NCI-H1105 treated with DMSO at 0.1 percent for 48 hours (cell line): Measurements from ENCODE around the gene TLR2.

Experiments
- DNase-seq: peaks from one replicate; lab custom pipeline; 2025; lab: John Stamatoyannopoulos, UW

TLR2 gene

GRCh38 chr4:153684182-153684970, at the start of gene TLR2:
Gene TLR2 (plus strand): TSS chr4:153684280. CDS start chr4:153702908, 18,628 bp downstream.
- no peak for DNase-seq

GRCh38 chr4:153634738-153635353, 49.2 kb upstream of the TLR2 start:
- DNase-seq, result peak; percentile 3

GRCh38 chr4:153635846-153636245, 48.2 kb upstream of the TLR2 start:
- no peak for DNase-seq

DNA sequence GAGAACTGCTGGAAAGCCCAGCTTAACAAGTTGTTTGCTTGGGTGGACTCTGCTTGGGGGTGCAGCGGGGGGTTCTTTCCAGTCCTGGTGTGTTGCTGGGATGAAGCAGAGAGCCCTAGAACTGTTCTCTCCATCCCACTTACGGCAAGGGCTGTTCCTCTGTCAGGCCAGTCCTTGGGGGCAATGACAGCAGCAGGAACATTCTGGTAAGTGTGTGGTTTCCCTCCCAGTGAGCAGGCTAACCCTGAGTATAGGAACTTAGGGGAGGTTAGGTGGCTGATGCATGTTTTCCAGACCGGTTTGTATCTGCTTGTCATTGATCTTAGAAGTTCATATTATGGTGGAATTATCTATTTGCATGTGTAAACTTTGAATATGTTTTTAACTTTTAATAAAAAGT, 46.9 kb upstream of the TLR2 start:
- DNase-seq, result no peak

- no peak for DNase-seq
Measured at GRCh38 chr4:153638011-153638410, 46.1 kb upstream of the TLR2 start.

GRCh38 chr4:153638999-153639398, 45.1 kb upstream of the TLR2 start:
- DNase-seq, result no peak

GRCh38 chr4:153639833-153640802, 44.0 kb upstream of the TLR2 start:
- DNase-seq, result no peak

GRCh38 chr4:153641532-153641931, 42.5 kb upstream of the TLR2 start:
- DNase-seq, result no peak

- DNase-seq, result peak; percentile 56
Measured at GRCh38 chr4:153643406-153644383, 40.4 kb upstream of the TLR2 start.

- DNase-seq, result no peak
Measured at GRCh38 chr4:153645183-153645582, 38.9 kb upstream of the TLR2 start.

- DNase-seq, result no peak
Measured at GRCh38 chr4:153646261-153646660, 37.8 kb upstream of the TLR2 start.

DNA sequence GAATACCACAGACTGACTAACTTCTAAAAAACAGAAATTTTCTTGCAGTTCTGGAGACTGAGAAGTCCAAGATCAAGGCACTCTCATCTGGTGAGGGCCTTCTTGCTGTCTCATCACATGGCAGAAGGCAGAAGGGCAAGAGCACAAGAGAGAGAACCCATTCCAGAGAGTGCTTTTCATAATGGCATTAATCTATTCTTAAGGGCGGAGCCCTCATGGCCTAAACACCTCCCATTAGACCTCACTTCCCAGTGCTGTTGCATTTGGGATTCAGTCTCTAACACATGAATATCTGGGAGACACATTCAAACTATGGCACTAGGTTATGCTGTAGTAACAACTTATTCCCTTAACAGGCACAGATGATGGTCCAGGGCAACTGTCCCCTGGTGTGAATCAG, 37.1 kb upstream of the TLR2 start:
- DNase-seq, result no peak

DNA sequence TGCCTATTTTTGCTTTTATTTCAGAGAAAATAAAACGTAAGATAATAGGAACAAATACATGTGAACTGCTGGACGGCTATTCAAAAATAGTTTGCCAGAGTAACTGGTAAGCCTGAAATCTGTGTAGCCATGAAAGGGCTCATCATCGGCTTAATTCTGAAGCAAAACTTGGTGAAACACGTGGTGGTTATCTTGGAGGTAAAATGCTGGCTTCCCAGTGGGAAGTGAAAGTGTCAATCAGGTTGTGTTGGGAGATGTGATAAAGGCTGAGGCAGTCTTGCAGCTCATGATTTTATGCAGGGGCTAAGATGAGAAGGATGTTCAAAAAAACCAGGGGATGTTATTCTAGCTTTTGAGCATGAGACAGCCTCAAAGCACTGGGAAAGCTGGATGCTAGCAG, 36.1 kb upstream of the TLR2 start:
- no peak for DNase-seq

- peak; percentile 4 for DNase-seq
Measured at GRCh38 chr4:153649572-153649991, 34.5 kb upstream of the TLR2 start.

DNA sequence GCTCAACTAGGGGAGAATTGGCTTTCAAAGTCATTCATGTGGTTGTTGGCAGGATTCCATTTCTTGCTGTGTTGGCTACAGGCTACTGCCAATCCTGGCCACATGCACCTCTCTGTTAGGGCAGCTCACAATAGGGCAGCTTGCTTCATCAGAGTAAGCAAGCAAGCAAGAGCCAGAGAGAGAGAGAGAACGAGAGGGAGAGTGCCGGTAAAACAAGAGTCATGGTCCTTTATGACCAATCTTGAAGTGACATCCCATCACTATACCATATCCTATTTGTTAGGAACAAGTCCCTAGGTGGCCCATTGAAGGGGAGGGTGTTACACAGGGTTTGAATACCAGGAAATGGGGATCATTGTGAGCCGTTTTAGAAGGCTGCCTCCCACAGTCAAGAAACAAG, 33.0 kb upstream of the TLR2 start:
- DNase-seq, result no peak

DNA sequence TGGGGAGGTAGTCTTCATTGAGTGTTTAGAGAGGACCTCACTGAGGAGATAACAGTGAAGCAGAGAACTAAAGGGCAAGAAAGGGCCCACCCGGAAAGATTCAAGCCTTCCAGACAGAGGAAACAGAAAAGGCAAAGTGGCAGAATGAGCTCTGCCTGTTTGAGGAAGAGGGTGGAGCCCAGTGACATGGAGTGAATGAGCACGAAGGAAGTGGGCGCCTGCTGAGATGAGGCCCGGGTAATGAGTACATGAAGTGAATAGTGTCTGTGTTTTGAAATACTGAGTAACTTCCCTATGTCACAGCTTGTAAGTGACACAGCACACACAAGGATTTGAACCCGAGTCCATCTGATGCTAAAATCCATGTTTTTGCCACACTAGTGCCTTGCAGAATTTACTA, 32.5 kb upstream of the TLR2 start:
- no peak for DNase-seq

DNA sequence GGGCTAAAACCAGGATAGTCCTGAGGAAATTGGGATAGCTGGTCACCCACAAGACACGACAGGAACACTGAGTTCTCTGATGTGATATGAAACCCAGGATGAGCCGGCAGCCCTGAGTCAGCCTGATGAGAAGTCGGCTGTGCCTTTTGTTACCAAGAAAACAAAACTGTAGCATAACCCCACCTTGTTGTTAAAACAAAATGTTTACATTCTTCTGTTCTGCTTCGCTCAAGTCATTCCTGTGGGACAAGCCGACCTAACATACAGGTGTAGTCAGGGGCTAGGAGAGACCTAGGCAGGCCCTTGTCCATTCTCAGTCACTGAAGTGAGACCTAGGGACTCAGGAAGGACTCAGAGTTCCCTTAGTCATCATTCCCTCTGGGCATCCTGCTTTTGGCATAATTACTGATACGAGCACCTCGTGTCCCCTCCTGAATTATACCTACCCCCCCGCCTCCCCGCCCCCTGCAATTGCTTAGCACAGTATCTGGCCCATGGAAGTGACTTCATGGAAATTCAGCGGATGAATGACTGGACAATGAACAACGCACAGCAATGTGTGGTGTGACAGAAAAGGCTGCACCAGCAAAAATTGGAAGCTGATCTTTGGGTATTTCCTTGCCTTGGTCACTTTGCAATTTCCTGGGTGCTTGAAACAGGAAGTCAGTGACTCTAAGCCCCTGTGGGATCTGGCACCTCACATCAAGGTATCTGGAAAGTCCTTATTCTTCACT, 31.9 kb upstream of the TLR2 start:
- no peak for DNase-seq

- DNase-seq, result no peak
Measured at GRCh38 chr4:153655002-153655541, 29.0 kb upstream of the TLR2 start.

GRCh38 chr4:153655928-153656327, 28.2 kb upstream of the TLR2 start:
- no peak for DNase-seq

- no peak for DNase-seq
Measured at GRCh38 chr4:153661215-153661822, 22.8 kb upstream of the TLR2 start.
